Left ventricle myocardium inferior (tissue), 1 donor: ENCODE results near the gene DSG1. TPM values are rescaled to one million over a fixed set of nuclear protein-coding genes. Genes with fewer than 3 reads are reported as not detected.
"Not testable (repeated sequence)": the region's sequence is repeated elsewhere in the genome, so short reads cannot be mapped to it uniquely, and the experiment has no call there.

Experiments used
- DNase-seq: peaks from one replicate; pipeline ENCODE4 v3.0.0-alpha.2; 2020
- H3K27ac ChIP-seq: fragments of 200-600 bp; replicated peaks from 2 replicates; pipeline ENCODE4 v1.8.0; 2021
- H3K27me3 ChIP-seq: fragments of 200-600 bp; 2 replicates; pipeline ENCODE4 v1.8.0; 2021; ENCODE audit warnings: low read depth
- H3K36me3 ChIP-seq: fragments of 200-600 bp; 2 replicates; pipeline ENCODE4 v1.8.0; 2021
- H3K4me1 ChIP-seq: fragments of 200-600 bp; 2 replicates; pipeline ENCODE4 v1.8.0; 2021
- H3K4me3 ChIP-seq: fragments of 200-600 bp; 2 replicates; pipeline ENCODE4 v1.8.0; 2021; ENCODE audit warnings: mild to moderate bottlenecking, moderate library complexity
- H3K9me3 ChIP-seq: fragments of 200-600 bp; replicated peaks from 2 replicates; pipeline ENCODE4 v1.8.0; 2021
- CTCF ChIP-seq: fragments of 200-600 bp; IDR thresholded peaks from 2 replicates; pipeline ENCODE4 v1.8.0; 2021; ENCODE audit warnings: antibody characterized with exemption, mild to moderate bottlenecking, borderline replicate concordance
- intact Hi-C: fragments of 100-400 bp; cut with micrococcal nuclease; formaldehyde crosslinking; loops from one replicate; pipeline ENCODE4 v1.11.0; 2022
- total RNA-seq: library from RNA; stranded (reverse); fragmentation: NEBNext Ultra II Directional; extraction: Animal tissue kit (Norgen Biotek cat#: 25700); gene quantifications from one replicate; pipeline ENCODE4 v1.2.1, GENCODE V29; 2021
- donor health status: DM: no; HTN: yes; CAD: no; lungs with severe emphysema.

The DSG1 gene
- total RNA-seq, 1 donor from 2014 or later = 1.3 TPM

- no peak for TF ChIP-seq CTCF
- Histone ChIP-seq H3K36me3 (no peaks in the 10 kb centered on the region), H3K9me3 (no peaks in the 10 kb centered on the region), H3K4me1 (no peaks in the 10 kb centered on the region), H3K27ac (no peak overlapping the region), H3K27me3 (no peaks in the 10 kb centered on the region), H3K4me3 (no peak overlapping the region)
- intact Hi-C loops = no loop called here
- DNase-seq = no peak
Measured at GRCh38 chr18:31343454-31343853, 25.5 kb downstream of the DSG1 start.

GRCh38 chr18:31353336-31353735, 35.4 kb downstream of the DSG1 start:
- H3K4me1 ChIP-seq, H3K36me3 ChIP-seq, DNase-seq, H3K27ac ChIP-seq, H3K4me3 ChIP-seq, H3K9me3 ChIP-seq, H3K27me3 ChIP-seq, intact Hi-C loops: not testable (repeated sequence)

- H3K9me3 ChIP-seq = no peaks in the 10 kb centered on the region
- H3K36me3 ChIP-seq = no peaks in the 10 kb centered on the region
- no peak overlapping the region for H3K4me3 ChIP-seq
- no peak for TF ChIP-seq CTCF
- no peak for DNase-seq
- H3K27ac ChIP-seq = no peak overlapping the region
- intact Hi-C loops = no loop called here
- H3K4me1 ChIP-seq = no peaks in the 10 kb centered on the region
- no peaks in the 10 kb centered on the region for H3K27me3 ChIP-seq
Measured at GRCh38 chr18:31354990-31355389, 37.0 kb downstream of the DSG1 start.

- intact Hi-C loops = no loop called here
- H3K4me1 ChIP-seq = no peaks in the 10 kb centered on the region
- H3K27ac ChIP-seq = no peak overlapping the region
- TF ChIP-seq CTCF = no peak
- H3K9me3 ChIP-seq = no peaks in the 10 kb centered on the region
- no peaks in the 10 kb centered on the region for H3K27me3 ChIP-seq
- H3K36me3 ChIP-seq = no peaks in the 10 kb centered on the region
- H3K4me3 ChIP-seq = no peak overlapping the region
- no peak for DNase-seq
Measured at GRCh38 chr18:31356025-31356424, 38.1 kb downstream of the DSG1 start.

GRCh38 chr18:31364190-31364589, 46.2 kb downstream of the DSG1 start:
- Histone ChIP-seq H3K4me1 (no peaks in the 10 kb centered on the region), H3K27ac (no peak overlapping the region)
- no peak for DNase-seq

GRCh38 chr18:31369478-31369877, 51.5 kb downstream of the DSG1 start:
- intact Hi-C loops = no loop called here
- no peak for DNase-seq

More at GRCh38 chr18:31364190-31364589, 46.2 kb downstream of the DSG1 start:
- Histone ChIP-seq H3K36me3 (no peaks in the 10 kb centered on the region), H3K9me3 (peaks cover 7% of the 10 kb centered on the region), H3K4me3 (no peak overlapping the region), H3K27me3 (no peaks in the 10 kb centered on the region)
- intact Hi-C loops = no loop called here
- no peak for TF ChIP-seq CTCF

More at GRCh38 chr18:31369478-31369877, 51.5 kb downstream of the DSG1 start:
- Histone ChIP-seq H3K27ac (no peak overlapping the region), H3K36me3 (no peaks in the 10 kb centered on the region), H3K27me3 (no peaks in the 10 kb centered on the region), H3K9me3 (no peaks in the 10 kb centered on the region), H3K4me1 (no peaks in the 10 kb centered on the region), H3K4me3 (no peak overlapping the region)
- TF ChIP-seq CTCF = no peak
